ENCODE measurements around the gene SNAP29. TPM values are rescaled to one million over a fixed set of nuclear protein-coding genes. Genes with fewer than 3 reads are reported as not detected.
"Not testable (repeated sequence)": the region's sequence is repeated elsewhere in the genome, so short reads cannot be mapped to it uniquely, and the experiment has no call there.

SNAP29 gene
- total RNA-seq, 1 experiment from 2014 or later, result 23.9 TPM

- H3K4me1 ChIP-seq (ENCODE audit: insufficient read depth, low read length), result peaks cover 24% of the 10 kb centered on the region
- no peaks in the 10 kb centered on the region for H3F3A ChIP-seq (ENCODE audit: low read length, unreplicated experiment)
- H2AFZ ChIP-seq (ENCODE audit: low read length), result no peak overlapping the region
- no peaks in the 10 kb centered on the region for H3K9me2 ChIP-seq (replicated peaks; ENCODE audit: low read length)
- no peak for ATAC-seq
- H3K27ac ChIP-seq (ENCODE audit: low read length), result no peak overlapping the region
- ChIA-PET POLR2A (ENCODE audit: unreplicated experiment) (no interaction called here), CTCF (no interaction called here)
- TF ChIP-seq EZH2 (IDR thresholded peaks at IDR 0.05; ENCODE audit: low read length, unreplicated experiment) (no peak), CTCF (conservative IDR thresholded peaks at IDR 0.05; ENCODE audit: low read depth, low read length) (no peak), EZH2phosphoT487 (IDR thresholded peaks at IDR 0.05; ENCODE audit: borderline replicate concordance, low read length) (no peak)
- intact Hi-C loops (cut with micrococcal nuclease), result no loop called here
- no peak for DNase-seq
- H3K79me2 ChIP-seq (ENCODE audit: low read length), result no peaks in the 10 kb centered on the region
- no peak overlapping the region for H3K4me3 ChIP-seq (ENCODE audit: low read length)
- no peak overlapping the region for H3K4me2 ChIP-seq (ENCODE audit: low read length)
- no peaks in the 10 kb centered on the region for H3K36me3 ChIP-seq (ENCODE audit: low read depth, low read length)
- no TSS peak for BruUV-seq (replicated peaks)
- H4K20me1 ChIP-seq (ENCODE audit: low read length), result no peaks in the 10 kb centered on the region
- H3K9me3 ChIP-seq (ENCODE audit: low read length), result no peaks in the 10 kb centered on the region
- H3K9ac ChIP-seq (ENCODE audit: low read length), result no peak overlapping the region
- H3K27me3 ChIP-seq (ENCODE audit: low read length), result no peaks in the 10 kb centered on the region
Observed at GRCh38 chr22:20906387-20906767, 47.6 kb downstream of the SNAP29 start.

- CTCF ChIA-PET, DNase-seq: not testable (repeated sequence)
Observed at GRCh38 chr22:20908717-20909116, 49.9 kb downstream of the SNAP29 start.

GRCh38 chr22:20909543-20910303 lies 50.9 kb downstream of the SNAP29 start:
- peaks cover 16% of the 10 kb centered on the region for H3K4me1 ChIP-seq (ENCODE audit: insufficient read depth, low read length)
- no peaks in the 10 kb centered on the region for H3K9me2 ChIP-seq (replicated peaks; ENCODE audit: low read length)
- ATAC-seq (no peak), DNase-seq (no peak)
- CTCF ChIA-PET, result no interaction called here
- H3K4me3 ChIP-seq (ENCODE audit: low read length), result no peak overlapping the region
- H3F3A ChIP-seq (ENCODE audit: low read length, unreplicated experiment), result no peaks in the 10 kb centered on the region
- intact Hi-C loops (cut with micrococcal nuclease), result no loop called here
- no peak overlapping the region for H3K9ac ChIP-seq (ENCODE audit: low read length)
- TF ChIP-seq EZH2 (IDR thresholded peaks at IDR 0.05; ENCODE audit: low read length, unreplicated experiment), result no peak
- TF ChIP-seq CTCF (conservative IDR thresholded peaks at IDR 0.05; ENCODE audit: low read depth, low read length), result no peak
- no peak for TF ChIP-seq EZH2phosphoT487 (IDR thresholded peaks at IDR 0.05; ENCODE audit: borderline replicate concordance, low read length)
- H3K36me3 ChIP-seq (ENCODE audit: low read depth, low read length), result no peaks in the 10 kb centered on the region
- H3K79me2 ChIP-seq (ENCODE audit: low read length), result no peaks in the 10 kb centered on the region
- H3K27me3 ChIP-seq (ENCODE audit: low read length), result no peaks in the 10 kb centered on the region
- no peaks in the 10 kb centered on the region for H3K9me3 ChIP-seq (ENCODE audit: low read length)
- no peak overlapping the region for H2AFZ ChIP-seq (ENCODE audit: low read length)
- no peak overlapping the region for H3K4me2 ChIP-seq (ENCODE audit: low read length)
- H4K20me1 ChIP-seq (ENCODE audit: low read length), result no peaks in the 10 kb centered on the region
- no peak overlapping the region for H3K27ac ChIP-seq (ENCODE audit: low read length)
- no TSS peak for BruUV-seq (replicated peaks)
- POLR2A ChIA-PET (ENCODE audit: unreplicated experiment), result no interaction called here

More at GRCh38 chr22:20908717-20909116, 49.9 kb downstream of the SNAP29 start:
- intact Hi-C loops (cut with micrococcal nuclease); H3K79me2 ChIP-seq (ENCODE audit: low read length); H3K9me2 ChIP-seq (replicated peaks; ENCODE audit: low read length); H3K27ac ChIP-seq (ENCODE audit: low read length); H3K27me3 ChIP-seq (ENCODE audit: low read length); H3K9me3 ChIP-seq (ENCODE audit: low read length); POLR2A ChIA-PET (ENCODE audit: unreplicated experiment); H2AFZ ChIP-seq (ENCODE audit: low read length); H3K4me3 ChIP-seq (ENCODE audit: low read length); BruUV-seq (replicated peaks); H4K20me1 ChIP-seq (ENCODE audit: low read length); H3K36me3 ChIP-seq (ENCODE audit: low read depth, low read length); H3F3A ChIP-seq (ENCODE audit: low read length, unreplicated experiment); H3K4me2 ChIP-seq (ENCODE audit: low read length); H3K9ac ChIP-seq (ENCODE audit: low read length); ATAC-seq: not testable (repeated sequence)
- peaks cover 24% of the 10 kb centered on the region for H3K4me1 ChIP-seq (ENCODE audit: insufficient read depth, low read length)

All from PC-3 (cell line).